GM12891 (cell line): ENCODE measurements around the gene DENND2D.

Experiments
- POLR2A ChIP-seq: IDR thresholded peaks from 2 replicates; pipeline ENCODE4 v1.6.1; 2011; ENCODE audit warnings: low read depth, low read length, control low read depth
- POLR2AphosphoS5 ChIP-seq: IDR thresholded peaks from 2 replicates; pipeline ENCODE4 v1.6.1; 2011; ENCODE audit warnings: low read depth, low read length, control low read depth

- TF ChIP-seq POLR2A (no peak), POLR2AphosphoS5 (no peak)
Measured at GRCh38 chr1:111236379-111236778, 35.9 kb upstream of the DENND2D start.
